ENCODE data around the gene PRMT3.
A peak's percentile ranks its signal among the peaks of the same experiment; 100 is the strongest.
"Not testable (repeated sequence)": the region's sequence is repeated elsewhere in the genome, so short reads cannot be mapped to it uniquely, and the experiment has no call there.

PRMT3 gene

DNA sequence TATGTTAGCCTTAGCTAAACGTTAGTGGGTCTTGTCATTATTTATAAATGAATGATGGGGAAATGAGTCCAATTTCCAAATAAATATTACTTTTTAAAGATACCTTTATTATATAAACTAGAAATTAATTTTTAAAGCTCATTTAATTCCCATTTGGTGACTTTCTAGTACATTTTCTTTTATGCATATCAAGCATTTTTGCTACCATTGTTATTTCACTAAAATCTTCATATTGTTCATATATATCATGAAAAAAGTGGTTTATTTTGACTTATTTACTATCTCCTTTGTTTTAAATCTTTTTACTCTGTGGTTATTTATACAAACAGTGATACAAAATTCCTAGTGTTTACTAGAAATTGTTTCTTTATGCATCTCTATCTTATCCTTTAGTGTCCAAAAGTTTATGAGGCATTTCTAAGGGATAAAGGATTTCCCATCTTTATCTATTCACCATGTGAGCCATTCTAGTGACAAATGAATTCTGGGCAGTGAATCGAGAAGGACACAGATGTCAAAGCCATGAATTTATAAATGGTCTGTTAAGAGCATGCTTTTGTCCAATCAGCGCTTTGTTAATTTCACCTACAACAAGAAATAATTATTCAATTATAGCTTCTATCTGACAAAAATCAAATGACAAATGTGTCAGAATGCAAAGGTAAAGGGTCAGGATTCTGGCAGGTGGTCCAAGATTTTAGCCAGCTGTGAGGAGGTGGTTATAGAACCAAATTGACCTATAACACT is 70.6 kb downstream of the PRMT3 start:
- DNase-seq (ENCODE audit: low spot score), result no peak

DNA sequence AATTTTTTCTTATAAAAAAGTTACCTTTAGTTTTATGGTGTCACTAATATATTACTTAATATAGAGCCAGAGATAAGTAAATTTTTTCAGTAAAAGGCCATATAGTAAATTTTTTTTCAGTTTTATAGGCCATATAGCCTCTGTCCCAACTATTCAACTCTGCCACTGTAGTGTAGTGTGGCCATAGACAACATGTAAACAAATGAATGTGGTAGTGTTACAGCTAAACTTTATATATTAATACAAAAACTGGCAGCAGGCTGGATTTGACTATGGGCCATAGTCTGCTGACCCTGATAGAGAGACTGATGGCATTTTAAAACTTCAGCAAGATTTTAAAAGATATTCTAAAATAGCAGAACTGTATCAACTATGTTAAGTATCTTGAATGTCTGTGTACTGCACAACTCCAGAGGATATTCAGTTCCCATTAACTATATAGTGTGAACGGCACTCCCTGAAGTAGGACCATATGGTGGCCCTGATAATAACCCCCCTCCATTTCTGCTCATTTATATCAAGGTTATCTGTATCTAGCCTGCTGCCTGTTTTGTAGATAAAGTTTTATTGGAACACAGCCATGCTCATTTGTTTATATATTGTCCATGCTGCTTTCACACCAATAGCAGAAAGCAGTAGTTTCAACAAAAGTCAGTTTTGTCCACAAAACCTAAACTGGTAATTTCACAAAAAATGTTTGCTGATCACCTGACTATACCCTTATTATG is 71.6 kb downstream of the PRMT3 start:
- DNase-seq (ENCODE audit: low spot score), result no peak

DNA sequence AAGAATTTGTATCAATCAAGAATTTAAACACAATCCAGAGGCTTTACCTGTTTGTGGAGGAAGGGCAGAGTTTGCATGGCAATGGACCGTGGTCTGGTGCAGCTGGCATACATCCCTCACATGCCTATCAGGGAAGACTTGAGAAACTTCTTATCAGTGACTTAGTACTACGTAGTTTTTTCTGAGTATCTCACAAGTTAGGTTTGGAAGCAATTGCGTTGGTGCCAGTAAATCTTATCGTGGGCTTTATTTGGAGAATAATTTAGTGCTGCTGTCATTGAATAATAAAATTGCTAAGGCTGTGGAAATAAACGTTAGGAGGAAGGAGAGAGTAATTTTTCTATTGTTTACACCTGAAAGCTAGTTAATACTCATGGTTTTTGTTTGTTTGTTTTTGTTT is 72.3 kb downstream of the PRMT3 start:
- DNase-seq (ENCODE audit: low spot score), result no peak

DNA sequence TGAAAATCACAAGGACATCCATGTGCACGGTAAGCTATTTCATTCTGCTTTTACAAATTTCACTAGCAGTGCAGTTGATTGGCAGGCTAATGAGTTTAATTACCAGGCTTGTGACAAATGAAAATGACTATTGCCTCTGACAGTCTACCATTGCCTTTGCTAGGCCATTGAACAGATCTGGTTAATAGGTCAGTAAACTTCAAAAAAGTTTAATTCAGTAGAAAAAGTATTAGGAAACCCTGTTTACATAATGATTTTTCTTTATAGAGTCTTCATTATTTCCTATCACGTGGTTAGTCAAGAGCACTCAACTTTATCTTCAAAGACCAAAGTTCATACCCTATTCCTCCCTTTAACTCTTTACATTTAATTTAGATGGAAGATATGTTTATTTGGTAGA is 77.0 kb downstream of the PRMT3 start:
- no peak for DNase-seq (ENCODE audit: low spot score)

DNA sequence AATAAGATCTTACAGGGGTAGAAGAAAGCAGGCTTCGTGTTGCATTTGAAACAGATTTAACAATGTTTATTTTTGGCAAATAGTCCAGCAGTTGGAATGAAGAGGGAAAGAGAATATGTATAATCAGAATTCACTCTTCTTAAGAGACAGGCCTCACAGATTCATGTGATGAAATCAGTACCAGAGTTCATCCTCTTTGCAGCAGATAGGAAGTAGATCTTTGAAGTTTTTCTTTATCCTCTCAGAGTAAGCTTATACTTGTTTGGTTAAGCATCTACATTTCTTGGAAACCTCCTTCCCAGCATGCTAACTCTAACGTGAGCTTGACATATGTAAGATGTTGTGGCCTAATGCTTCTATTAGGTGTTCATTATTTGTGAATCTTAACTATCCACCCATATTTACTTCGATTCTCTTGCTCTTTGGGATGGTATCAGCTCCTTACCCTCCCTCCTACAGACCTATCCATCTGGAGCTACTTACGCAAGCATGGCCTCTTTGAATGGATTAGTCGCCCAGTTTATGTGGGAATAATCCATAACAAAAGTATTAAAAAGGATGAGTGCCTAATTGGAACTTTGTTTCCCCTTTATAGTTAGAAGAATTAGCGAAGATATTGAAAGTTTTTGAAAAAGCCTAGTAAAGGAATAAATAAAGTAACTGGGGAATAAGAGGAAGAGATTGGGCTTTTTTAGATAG is 80.1 kb downstream of the PRMT3 start:
- no peak for DNase-seq (ENCODE audit: low spot score)

DNA sequence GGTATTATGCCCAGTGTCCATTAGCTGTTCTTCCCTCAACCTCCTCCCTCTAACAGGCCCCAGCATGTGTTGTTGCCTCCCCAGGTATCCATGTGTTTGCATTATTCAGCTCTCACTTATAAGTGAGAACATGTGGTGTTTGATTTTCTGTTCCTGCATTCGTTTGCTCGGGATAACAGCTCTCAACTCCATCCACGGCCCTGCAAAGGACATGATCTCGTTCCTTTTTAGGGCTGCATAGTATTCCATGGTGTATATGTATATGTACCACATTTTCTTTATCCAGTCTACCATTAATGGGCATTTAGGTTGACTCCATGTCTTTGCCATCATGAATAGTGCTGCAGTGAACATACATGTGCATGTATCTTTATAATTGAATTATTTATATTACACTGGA is 82.8 kb downstream of the PRMT3 start:
- DNase-seq (ENCODE audit: low spot score), result no peak

DNA sequence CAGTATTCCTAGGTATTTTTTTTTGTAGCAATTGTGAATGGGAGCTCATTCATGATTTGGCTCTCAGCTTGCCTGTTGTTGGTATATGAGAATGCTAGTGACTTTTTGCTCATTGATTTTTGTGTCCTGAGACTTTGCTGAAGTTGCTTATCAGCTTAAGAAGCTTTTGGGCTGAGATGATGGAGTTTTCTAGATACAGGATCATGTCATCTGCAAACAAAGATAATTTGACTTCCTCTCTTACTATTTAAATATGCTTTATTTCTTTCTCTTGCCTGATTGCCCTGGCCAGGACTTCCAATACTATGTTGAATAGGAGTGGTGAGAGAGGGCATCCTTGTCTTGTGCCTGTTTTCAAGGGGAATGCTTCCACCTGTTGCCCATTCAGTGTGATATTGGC is 84.4 kb downstream of the PRMT3 start:
- DNase-seq (ENCODE audit: low spot score), result not testable (repeated sequence)

DNA sequence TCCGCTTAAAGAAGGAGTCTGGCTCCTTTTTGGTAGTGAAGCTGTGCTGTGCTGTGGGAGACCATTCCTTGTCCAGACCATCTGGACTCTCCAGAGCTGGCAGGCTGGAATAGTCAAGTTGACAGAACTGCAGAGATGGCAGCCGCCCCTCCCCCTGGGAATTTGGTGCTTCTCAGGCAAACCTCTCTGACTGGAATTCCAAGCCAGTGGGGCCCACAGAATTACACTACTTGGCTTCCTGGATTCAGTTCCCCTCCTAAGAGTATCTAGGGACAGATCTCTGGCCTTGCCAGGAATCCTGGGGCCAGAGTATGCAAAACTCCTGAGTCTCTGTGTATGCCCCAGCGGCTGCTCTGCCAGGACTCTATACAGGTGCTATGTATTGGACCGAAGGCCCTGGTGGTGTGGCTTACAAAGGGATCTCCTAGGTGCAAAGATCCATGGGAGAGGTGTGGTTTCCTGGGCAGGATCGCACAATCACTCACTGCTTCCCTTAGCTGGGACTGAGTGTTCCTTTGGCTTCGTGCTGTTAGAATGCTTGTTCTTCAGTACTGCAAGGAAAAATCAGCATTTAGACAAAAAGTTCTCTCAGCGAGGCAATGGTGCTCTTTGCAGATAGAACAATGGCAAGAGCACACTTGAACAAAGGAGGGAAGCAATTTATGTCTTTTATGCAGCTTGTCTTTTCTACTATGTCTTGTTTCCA is 86.8 kb downstream of the PRMT3 start:
- DNase-seq (ENCODE audit: low spot score), result peak; percentile 47

DNA sequence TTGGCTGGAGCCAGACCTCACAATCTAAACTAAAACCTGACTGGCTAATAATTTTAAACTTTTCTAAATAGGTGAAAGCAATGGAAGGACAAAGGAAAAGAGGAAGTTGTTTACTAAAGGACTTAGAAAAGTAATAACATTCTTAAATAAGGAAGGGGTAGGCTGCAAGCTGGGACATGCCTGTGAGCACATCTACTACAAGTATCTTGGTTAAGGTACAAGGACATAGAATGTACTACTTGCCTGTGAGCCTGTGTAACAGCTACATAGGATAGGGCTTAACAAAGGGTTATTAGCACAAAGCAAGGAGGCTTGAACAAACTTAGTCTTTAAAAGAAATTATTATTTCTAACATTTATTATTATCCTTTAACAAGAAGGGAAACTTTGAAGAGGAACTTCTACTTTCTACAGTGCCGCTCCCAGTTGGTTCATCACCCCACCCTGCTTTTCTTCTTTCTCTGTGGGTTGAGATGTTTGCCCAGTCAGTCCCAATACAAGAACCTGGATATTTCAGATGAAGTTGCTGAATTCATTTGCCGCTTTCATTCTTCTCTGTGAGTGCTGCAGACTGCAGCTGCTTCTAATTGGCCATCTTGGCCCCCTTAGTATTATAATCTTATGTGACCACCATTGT is 87.5 kb downstream of the PRMT3 start:
- peak; percentile 10 for DNase-seq (ENCODE audit: low spot score)

DNA sequence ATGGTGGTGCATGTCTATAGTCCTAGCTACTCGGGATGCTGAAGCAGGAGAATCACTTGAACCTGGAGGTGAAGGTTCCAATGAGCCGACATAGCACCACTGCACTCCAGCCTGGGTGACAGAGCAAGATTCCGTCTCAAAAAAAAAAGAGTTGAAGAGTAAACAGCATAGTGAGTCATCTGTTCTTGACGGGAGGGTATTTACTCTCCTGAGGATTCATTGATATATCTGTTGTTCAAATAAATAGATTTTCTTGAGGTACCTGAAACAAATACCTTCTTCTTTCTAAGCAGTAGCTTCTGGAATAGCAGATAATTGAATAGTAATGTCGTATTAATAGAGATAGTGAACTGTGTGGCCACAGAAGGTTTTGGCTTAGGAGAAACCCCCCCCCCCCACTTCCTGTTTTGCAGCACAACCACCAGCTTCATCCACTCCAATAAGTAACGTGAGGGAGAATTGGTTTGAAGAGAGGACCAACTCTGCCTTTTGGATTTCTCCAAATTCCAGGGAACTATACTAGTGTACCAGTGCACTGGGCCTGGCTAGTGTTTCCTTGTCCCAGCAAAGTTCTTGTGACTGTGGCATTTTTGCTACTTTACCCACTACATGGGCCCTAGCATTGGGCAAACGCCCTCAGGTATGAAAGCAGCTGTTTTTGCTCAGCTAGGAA is 90.0 kb downstream of the PRMT3 start:
- no peak for DNase-seq (ENCODE audit: low spot score)

DNA sequence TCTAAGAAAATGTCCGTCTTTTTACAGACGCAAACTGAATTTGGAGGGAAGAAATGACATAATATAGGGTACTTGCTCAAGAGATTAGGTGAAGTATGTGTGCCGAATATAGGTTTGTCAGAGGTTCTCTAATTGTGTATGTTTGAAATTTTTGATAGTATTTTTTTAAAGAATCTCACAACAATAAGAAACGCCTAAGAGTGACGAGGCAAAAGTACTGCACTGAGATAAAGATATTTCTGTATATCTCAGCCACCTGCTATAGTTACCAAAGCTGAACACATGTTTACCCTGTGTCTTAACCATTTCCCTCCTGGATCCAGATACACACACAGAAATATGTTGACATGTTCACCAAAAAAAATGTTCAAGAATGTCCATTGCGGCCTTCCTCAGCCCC is 92.0 kb downstream of the PRMT3 start:
- DNase-seq (ENCODE audit: low spot score), result no peak

DNA sequence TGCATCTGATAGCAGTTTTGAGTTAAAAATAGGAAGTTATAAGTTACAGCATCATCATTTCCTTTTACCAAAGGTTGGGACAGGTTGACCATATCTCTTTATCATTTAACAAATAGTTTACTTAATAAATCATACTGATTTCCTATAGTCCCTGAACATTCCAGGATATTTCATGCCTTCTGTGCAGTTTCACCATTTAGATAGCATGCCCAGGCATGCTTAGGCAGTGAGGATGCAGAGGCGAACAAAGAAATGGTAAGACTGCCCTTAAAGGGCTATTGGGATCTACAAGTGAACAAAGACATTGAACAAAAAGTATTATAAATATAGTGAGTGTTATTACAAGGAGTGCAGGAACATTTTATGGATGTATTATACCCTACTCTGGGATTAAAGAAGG is 96.4 kb downstream of the PRMT3 start:
- no peak for DNase-seq (ENCODE audit: low spot score)

DNA sequence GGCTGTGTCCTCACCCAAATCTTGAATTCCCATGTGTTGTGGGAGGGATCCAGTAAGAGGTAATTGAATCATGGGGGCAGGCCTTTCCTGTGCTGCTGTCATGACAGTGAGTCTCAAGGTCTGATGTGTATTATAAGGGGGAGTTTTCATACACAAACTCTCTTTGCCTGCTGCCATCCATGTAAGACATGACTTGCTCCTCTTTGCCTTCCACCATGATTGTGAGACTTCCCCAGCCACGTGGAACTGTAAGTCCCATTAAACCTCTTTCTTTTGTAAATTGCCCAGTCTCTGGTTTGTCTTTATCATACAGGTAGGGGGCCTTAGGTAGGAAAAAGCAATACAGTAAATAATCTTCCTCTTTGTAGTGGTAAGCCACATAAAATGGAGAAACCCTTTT is 96.9 kb downstream of the PRMT3 start:
- DNase-seq (ENCODE audit: low spot score), result not testable (repeated sequence)

DNA sequence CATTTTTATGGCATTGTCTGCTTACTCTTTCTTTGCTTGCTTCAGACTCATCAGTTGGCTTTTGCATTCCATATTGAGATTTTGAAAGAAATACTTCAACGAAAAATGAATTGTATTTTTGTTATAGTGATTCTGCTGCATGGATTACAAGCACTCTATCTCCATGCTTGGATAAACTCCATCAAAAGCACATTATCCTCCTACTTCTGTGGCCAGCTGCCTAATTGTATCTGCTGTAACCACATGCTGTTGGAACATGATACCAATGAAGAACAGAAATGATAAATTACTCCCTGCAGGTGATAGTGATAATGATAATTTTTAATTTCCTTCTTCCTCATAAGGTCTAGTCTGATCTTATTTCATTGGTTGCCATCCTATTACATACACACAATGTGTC is 100.8 kb downstream of the PRMT3 start:
- peak; percentile 55 for DNase-seq (ENCODE audit: low spot score)

DNA sequence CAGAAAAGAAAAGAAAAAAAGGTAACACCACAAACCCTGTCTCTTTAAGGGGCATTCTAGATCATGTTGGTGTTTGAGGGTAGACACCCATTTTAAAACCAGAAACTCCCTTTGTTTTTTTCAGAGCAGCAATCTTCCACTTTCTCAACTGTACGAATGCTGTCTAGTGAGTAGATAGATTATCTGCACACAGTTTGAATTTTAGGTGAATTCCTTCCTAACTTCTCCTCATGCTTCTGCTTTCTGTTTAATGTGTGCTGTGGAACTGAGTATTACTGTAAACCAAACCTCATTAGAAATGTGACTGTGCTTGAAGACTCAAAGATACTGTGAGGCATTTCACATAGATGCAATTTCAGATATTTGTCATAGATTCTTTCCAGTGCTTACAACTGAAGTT is 102.4 kb downstream of the PRMT3 start:
- DNase-seq (ENCODE audit: low spot score), result no peak

DNA sequence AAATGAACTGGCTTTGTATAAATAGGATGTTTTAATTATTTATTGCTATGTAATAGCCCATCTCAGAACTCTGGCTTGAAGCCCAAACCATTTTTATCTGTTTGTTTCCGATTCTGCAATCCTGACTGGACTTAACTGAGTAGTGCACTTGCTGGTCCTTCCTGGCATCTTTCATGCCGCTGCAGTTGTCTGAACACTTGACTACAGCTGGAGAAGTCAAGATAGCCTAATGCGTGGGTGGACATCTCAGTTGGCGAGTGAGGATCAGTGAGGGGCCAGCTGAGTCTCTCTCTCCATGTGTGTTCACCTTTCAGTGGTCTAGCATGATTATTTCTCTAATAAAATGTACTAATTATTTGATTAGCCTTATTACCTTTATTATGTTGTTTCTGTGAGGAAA is 105.8 kb downstream of the PRMT3 start:
- no peak for DNase-seq (ENCODE audit: low spot score)

DNA sequence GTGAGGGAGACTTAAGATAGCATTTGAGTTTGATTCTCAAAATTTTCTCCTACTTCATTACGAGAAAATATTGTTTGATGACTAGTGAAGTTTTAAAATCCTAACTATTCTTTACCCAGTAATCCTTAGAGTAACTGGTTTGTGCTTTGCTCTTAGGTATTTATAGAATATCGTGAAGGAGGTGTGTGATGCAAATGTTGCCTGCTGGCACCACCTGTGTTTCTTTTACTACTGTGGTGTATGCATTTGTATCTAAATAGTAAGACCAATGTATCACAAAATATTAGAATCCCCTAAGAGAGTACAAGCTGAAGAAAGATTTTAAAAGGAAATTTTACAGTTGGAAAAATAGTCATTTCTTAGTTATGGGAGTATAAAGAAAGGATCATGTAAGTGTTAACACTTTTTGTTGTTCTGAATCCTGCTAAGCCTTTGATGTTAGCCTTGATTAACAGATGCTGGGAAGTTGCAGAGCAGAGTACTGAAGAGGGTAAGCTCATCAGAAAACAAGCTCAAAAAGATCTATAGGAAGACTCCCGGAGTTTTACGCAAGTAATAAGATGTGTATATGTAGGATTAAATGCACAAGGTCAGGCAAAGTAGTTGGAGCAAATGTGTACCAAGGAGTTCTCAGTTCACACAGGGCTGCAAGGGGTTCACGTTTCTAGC is 109.7 kb downstream of the PRMT3 start:
- DNase-seq (ENCODE audit: low spot score), result no peak

DNA sequence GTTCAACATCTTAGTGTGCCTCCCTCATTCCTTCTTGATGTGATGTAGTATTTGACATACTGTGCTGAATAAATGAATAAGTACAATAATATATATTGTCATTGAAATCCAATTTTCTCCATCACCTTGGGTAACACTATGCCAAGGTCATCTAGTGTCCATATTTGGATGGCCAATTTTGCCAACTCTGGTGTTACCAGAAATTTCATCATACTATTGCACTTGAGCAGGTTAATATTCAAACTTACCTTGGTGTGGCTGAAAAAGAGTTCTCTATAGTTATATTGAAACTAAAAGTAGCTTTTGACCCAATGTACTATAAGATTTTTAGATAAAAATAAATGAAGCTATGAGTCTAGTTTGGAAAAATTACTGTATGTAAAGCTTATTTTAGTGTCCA is 113.7 kb downstream of the PRMT3 start:
- no peak for DNase-seq (ENCODE audit: low spot score)

DNA sequence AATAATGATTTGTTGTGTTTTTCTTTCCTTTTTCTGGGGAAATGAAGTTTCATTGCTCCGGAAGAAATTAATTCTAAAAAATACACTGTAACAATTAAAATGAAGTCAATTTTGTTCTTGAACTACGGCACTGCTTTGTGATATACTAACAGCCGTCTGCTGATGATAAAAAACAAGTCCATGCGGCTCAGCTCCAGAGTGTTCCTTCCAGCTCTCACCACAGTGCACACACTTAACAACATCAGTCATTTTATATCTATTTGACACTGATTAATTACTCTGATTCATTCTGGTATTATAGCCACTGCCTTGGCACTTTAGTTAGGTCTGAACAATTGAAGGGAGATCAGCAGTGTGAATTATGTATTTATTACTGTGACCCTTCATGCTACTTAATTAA is 114.5 kb downstream of the PRMT3 start:
- DNase-seq (ENCODE audit: low spot score), result no peak

DNA sequence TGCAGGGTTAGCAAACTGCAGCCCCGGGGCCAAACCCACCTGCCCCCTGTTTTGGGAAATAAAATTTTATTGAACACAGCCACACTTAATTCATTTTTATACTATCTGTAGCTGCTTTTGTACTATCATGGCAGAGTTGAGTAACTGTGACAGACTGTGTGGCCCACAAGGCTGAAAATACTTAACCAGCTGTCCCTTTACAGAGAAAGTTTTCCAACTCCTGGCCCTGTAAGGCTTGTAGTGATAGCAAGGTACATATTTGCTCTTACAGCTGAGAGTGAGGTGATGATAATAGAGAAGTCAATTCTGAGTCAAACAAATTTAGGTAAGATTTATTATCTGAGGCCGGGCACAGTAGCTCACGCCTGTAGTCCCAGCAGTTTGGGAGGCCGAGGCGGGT is 124.5 kb downstream of the PRMT3 start:
- no peak for DNase-seq (ENCODE audit: low spot score)

DNA sequence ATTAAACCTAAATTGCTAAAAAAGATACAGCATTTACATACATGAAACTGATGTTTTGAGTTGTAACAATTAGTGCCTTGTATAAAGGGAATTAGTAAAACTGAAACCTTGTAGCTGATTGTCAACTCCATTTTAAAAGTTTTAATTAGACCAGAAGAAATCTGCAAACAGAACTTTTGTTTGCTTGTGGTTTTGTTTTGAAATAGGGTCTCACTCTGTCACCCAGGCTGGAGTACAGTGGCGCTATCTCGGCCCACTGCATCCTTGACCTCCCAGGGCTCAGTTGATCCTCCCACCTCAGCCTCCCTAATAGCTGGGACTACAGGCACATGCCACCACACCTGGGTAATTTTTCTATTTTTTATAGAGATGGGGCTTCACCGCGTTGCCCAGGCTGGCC is 125.4 kb downstream of the PRMT3 start:
- no peak for DNase-seq (ENCODE audit: low spot score)

Measured in Ammon's horn (tissue), 1 donor.